ENCODE measurements around the gene TPX2.

GRCh38 chr20:31707994-31708735 is 30.9 kb upstream of the TPX2 start:
- TF ChIP-seq CTCF (IDR thresholded peaks at IDR 0.05), result no peak
- TF ChIP-seq POLR2A (IDR thresholded peaks at IDR 0.05), result no peak
- TF ChIP-seq EP300 (IDR thresholded peaks at IDR 0.05), result no peak
